Mononuclear cell (primary cell): ENCODE measurements around the gene EXOC4. TPM values are rescaled to one million over a fixed set of nuclear protein-coding genes. Genes with fewer than 3 reads are reported as not detected.

ENCODE experiments used
- H3K27me3 ChIP-seq: 2 replicates; pipeline ENCODE4 v1.6.0; 2011; ENCODE audit warnings: low read length, control low read depth; ENCODE audit not compliant: insufficient read depth
- H3K4me1 ChIP-seq: 2 replicates; pipeline ENCODE4 v1.5.1; 2011; ENCODE audit warnings: mild to moderate bottlenecking, low read length, control low read depth; ENCODE audit not compliant: insufficient read depth
- H3K4me3 ChIP-seq: 2 replicates; pipeline ENCODE4 v1.5.1; 2011; ENCODE audit warnings: mild to moderate bottlenecking, low read length, moderate library complexity
- H3K9me3 ChIP-seq: 2 replicates; pipeline ENCODE4 v1.5.1; 2011; ENCODE audit warnings: low read depth, mild to moderate bottlenecking, control low read depth, low read length
- total RNA-seq: library from RNA; depleted of rRNA; stranded (reverse); fragments of >200 nt; gene quantifications from one replicate; pipeline ENCODE4 v1.2.3, GENCODE V29; 2012

EXOC4 gene
- total RNA-seq, 1 donor: 106 TPM

GRCh38 chr7:133664528-133664927 lies 411.6 kb downstream of the EXOC4 start:
- Histone ChIP-seq H3K27me3 (no peaks in the 10 kb centered on the region), H3K4me1 (no peaks in the 10 kb centered on the region), H3K4me3 (no peak overlapping the region), H3K9me3 (no peaks in the 10 kb centered on the region)

- H3K4me1 ChIP-seq: no peaks in the 10 kb centered on the region
- H3K27me3 ChIP-seq: no peaks in the 10 kb centered on the region
- no peak overlapping the region for H3K4me3 ChIP-seq
- H3K9me3 ChIP-seq: no peaks in the 10 kb centered on the region
Measured at GRCh38 chr7:133668296-133669060, 415.6 kb downstream of the EXOC4 start.

- no peaks in the 10 kb centered on the region for H3K9me3 ChIP-seq
- H3K4me3 ChIP-seq: no peak overlapping the region
- no peaks in the 10 kb centered on the region for H3K4me1 ChIP-seq
- no peaks in the 10 kb centered on the region for H3K27me3 ChIP-seq
Measured at GRCh38 chr7:133669061-133669455, 416.2 kb downstream of the EXOC4 start.

GRCh38 chr7:133670250-133670649 lies 417.4 kb downstream of the EXOC4 start:
- Histone ChIP-seq H3K9me3 (no peaks in the 10 kb centered on the region), H3K4me1 (no peaks in the 10 kb centered on the region), H3K27me3 (no peaks in the 10 kb centered on the region), H3K4me3 (no peak overlapping the region)

GRCh38 chr7:133672866-133673265 lies 420.0 kb downstream of the EXOC4 start:
- Histone ChIP-seq H3K4me1 (no peaks in the 10 kb centered on the region), H3K27me3 (no peaks in the 10 kb centered on the region), H3K4me3 (no peak overlapping the region), H3K9me3 (no peaks in the 10 kb centered on the region)

- Histone ChIP-seq H3K4me3 (no peak overlapping the region), H3K27me3 (no peaks in the 10 kb centered on the region), H3K4me1 (no peaks in the 10 kb centered on the region), H3K9me3 (no peaks in the 10 kb centered on the region)
Measured at GRCh38 chr7:133674079-133674763, 421.3 kb downstream of the EXOC4 start.

- Histone ChIP-seq H3K9me3 (no peaks in the 10 kb centered on the region), H3K4me3 (no peak overlapping the region)
Measured at GRCh38 chr7:133675510-133676218, 422.8 kb downstream of the EXOC4 start.

GRCh38 chr7:133676805-133677370 lies 424.0 kb downstream of the EXOC4 start:
- no peak overlapping the region for H3K4me3 ChIP-seq
- H3K4me1 ChIP-seq: no peaks in the 10 kb centered on the region
- H3K9me3 ChIP-seq: no peaks in the 10 kb centered on the region
- no peaks in the 10 kb centered on the region for H3K27me3 ChIP-seq

More at GRCh38 chr7:133675510-133676218, 422.8 kb downstream of the EXOC4 start:
- Histone ChIP-seq H3K27me3 (no peaks in the 10 kb centered on the region), H3K4me1 (no peaks in the 10 kb centered on the region)

- no peaks in the 10 kb centered on the region for H3K4me1 ChIP-seq
- H3K9me3 ChIP-seq: no peaks in the 10 kb centered on the region
- H3K27me3 ChIP-seq: no peaks in the 10 kb centered on the region
- H3K4me3 ChIP-seq: no peak overlapping the region
Measured at GRCh38 chr7:133678137-133678814, 425.4 kb downstream of the EXOC4 start.

- no peaks in the 10 kb centered on the region for H3K9me3 ChIP-seq
- H3K4me3 ChIP-seq: no peak overlapping the region
- no peaks in the 10 kb centered on the region for H3K4me1 ChIP-seq
- no peaks in the 10 kb centered on the region for H3K27me3 ChIP-seq
Measured at GRCh38 chr7:133679977-133680376, 427.1 kb downstream of the EXOC4 start.

GRCh38 chr7:133681529-133681928 lies 428.7 kb downstream of the EXOC4 start:
- Histone ChIP-seq H3K4me1 (no peaks in the 10 kb centered on the region), H3K27me3 (no peaks in the 10 kb centered on the region), H3K4me3 (no peak overlapping the region), H3K9me3 (no peaks in the 10 kb centered on the region)

GRCh38 chr7:133682364-133683181 lies 429.7 kb downstream of the EXOC4 start:
- H3K9me3 ChIP-seq: no peaks in the 10 kb centered on the region
- H3K27me3 ChIP-seq: no peaks in the 10 kb centered on the region
- no peaks in the 10 kb centered on the region for H3K4me1 ChIP-seq
- H3K4me3 ChIP-seq: no peak overlapping the region

GRCh38 chr7:133683182-133683454 lies 430.2 kb downstream of the EXOC4 start:
- Histone ChIP-seq H3K27me3 (no peaks in the 10 kb centered on the region), H3K4me1 (no peaks in the 10 kb centered on the region), H3K9me3 (no peaks in the 10 kb centered on the region), H3K4me3 (no peak overlapping the region)
